OCI-LY7 (cell line): Measurements from ENCODE around the gene ACADL. TPM values are rescaled to one million over a fixed set of nuclear protein-coding genes. Genes with fewer than 3 reads are reported as not detected.
A peak's percentile ranks its signal among the peaks of the same experiment; 100 is the strongest.
"Not testable (repeated sequence)": the region's sequence is repeated elsewhere in the genome, so short reads cannot be mapped to it uniquely, and the experiment has no call there.

Experiments
- BruUV-seq: library from RNA; stranded (reverse); fragments of 400-500 nt; replicated peaks from 2 replicates; lab custom pipeline; 2021; lab: Mats Ljungman, UMichigan
- CTCF ChIA-PET: fragments of 300-600 bp; sonication (Branson Sonifier 250); formaldehyde crosslinking; loops from one replicate; lab custom pipeline; 2022; ENCODE audit warnings: antibody characterized with exemption; ENCODE audit not compliant: unreplicated experiment; lab: Charles Lee
- POLR2A ChIA-PET: fragments of 300-600 bp; sonication (Branson Sonifier 250); formaldehyde crosslinking; loops from one replicate; lab custom pipeline; 2022; ENCODE audit warnings: antibody characterized with exemption; lab: Charles Lee
- DNase-seq: peaks from one replicate; pipeline ENCODE4 v3.0.0-alpha.2; 2015; ENCODE audit warnings: low spot score
- H2AFZ ChIP-seq: fragments of 200-600 bp; sonication (generic), shearing (Covaris generic); 2 replicates; pipeline ENCODE4 v1.6.1; 2014; ENCODE audit warnings: mild to moderate bottlenecking, antibody characterized with exemption, low read length, moderate library complexity
- H3K27ac ChIP-seq: fragments of 200-600 bp; sonication (generic); 2 replicates; pipeline ENCODE4 v1.5.1; 2014; ENCODE audit warnings: mixed run types, low read depth, mild to moderate bottlenecking, moderate library complexity, low read length, inconsistent platforms; ENCODE audit not compliant: poor library complexity, severe bottlenecking
- H3K36me3 ChIP-seq: fragments of 200-600 bp; sonication (generic); 2 replicates; pipeline ENCODE4 v1.6.1; 2014; ENCODE audit warnings: mild to moderate bottlenecking, antibody characterized with exemption, low read length, moderate library complexity, mixed read lengths; ENCODE audit not compliant: insufficient read depth
- H3K4me1 ChIP-seq: fragments of 200-600 bp; sonication (generic); 2 replicates; pipeline ENCODE4 v1.5.1; 2014; ENCODE audit warnings: mild to moderate bottlenecking, low read length; ENCODE audit not compliant: insufficient read depth, poor library complexity, severe bottlenecking
- H3K4me2 ChIP-seq: fragments of 200-600 bp; sonication (generic); 2 replicates; pipeline ENCODE4 v1.6.1; 2014; ENCODE audit warnings: mild to moderate bottlenecking, low read length
- H3K4me3 ChIP-seq: fragments of 200-600 bp; sonication (generic); 2 replicates; pipeline ENCODE4 v1.5.1; 2014; ENCODE audit warnings: mild to moderate bottlenecking, low read depth, low read length; ENCODE audit not compliant: poor library complexity, severe bottlenecking
- H3K79me2 ChIP-seq: fragments of 200-600 bp; sonication (generic); 2 replicates; pipeline ENCODE4 v1.6.1; 2016; ENCODE audit warnings: low read depth, mild to moderate bottlenecking, low read length, moderate library complexity, mixed read lengths; ENCODE audit not compliant: insufficient read depth
- H3K9me2 ChIP-seq: fragments of 200-600 bp; sonication (generic); 2 replicates; pipeline ENCODE4 v1.6.1; 2016; ENCODE audit warnings: mild to moderate bottlenecking, low read length, mixed read lengths; ENCODE audit not compliant: insufficient read depth
- H3K9me3 ChIP-seq: fragments of 200-600 bp; sonication (generic); 2 replicates; pipeline ENCODE4 v1.6.1; 2014; ENCODE audit warnings: mild to moderate bottlenecking, mixed run types, low read length, mixed read lengths
- H4K20me1 ChIP-seq: fragments of 200-600 bp; sonication (generic); 2 replicates; pipeline ENCODE4 v1.6.1; 2014; ENCODE audit warnings: mild to moderate bottlenecking, antibody characterized with exemption, low read length, moderate library complexity, mixed read lengths; ENCODE audit not compliant: insufficient read depth
- CTCF ChIP-seq: fragments of 200-600 bp; sonication (generic); conservative IDR thresholded peaks from 2 replicates; pipeline ENCODE4 v1.5.1; 2014; ENCODE audit warnings: mild to moderate bottlenecking, antibody characterized with exemption, low read length, moderate library complexity, mixed read lengths
- EZH2phosphoT487 ChIP-seq: fragments of 200-600 bp; sonication (generic); IDR thresholded peaks from 2 replicates; pipeline ENCODE4 v1.6.1; 2018; ENCODE audit warnings: low read depth, borderline replicate concordance, mild to moderate bottlenecking, mixed run types, antibody characterized with exemption, low read length, moderate library complexity, mixed read lengths
- intact Hi-C: fragments of 100-400 bp; cut with micrococcal nuclease; formaldehyde crosslinking; loops from one replicate; pipeline ENCODE4 v1.10.0; 2022; ENCODE audit not compliant: unreplicated experiment
- total RNA-seq, 2 experiments: library from RNA; depleted of rRNA in 1 of 2; stranded (reverse); fragments of >200 nt in 1 of 2; shearing (Covaris generic) in 1 of 2; gene quantifications; 2 replicates each; pipeline ENCODE4 v1.2.3, GENCODE V29; 2014 to 2022

The ACADL gene
- total RNA-seq, 2 experiments from 2014 or later, result not detected

GRCh38 chr2:210188190-210188589 lies 37.1 kb downstream of the ACADL start:
- CTCF ChIA-PET, result no interaction called here

GRCh38 chr2:210183936-210184335 lies 41.3 kb downstream of the ACADL start:
- CTCF ChIA-PET, H3K36me3 ChIP-seq, H3K4me2 ChIP-seq, H4K20me1 ChIP-seq, H2AFZ ChIP-seq, H3K9me3 ChIP-seq, H3K79me2 ChIP-seq, H3K27ac ChIP-seq, BruUV-seq, DNase-seq, H3K9me2 ChIP-seq, H3K4me3 ChIP-seq, intact Hi-C loops: not testable (repeated sequence)
- POLR2A ChIA-PET, result interaction anchor here (1.0 kb wide), 1 partner anchor 9 kb away, joined by 3 read pairs; no protein-coding TSS in a partner anchor
- peaks cover 22% of the 10 kb centered on the region for H3K4me1 ChIP-seq

More at GRCh38 chr2:210188190-210188589, 37.1 kb downstream of the ACADL start:
- BruUV-seq, result no TSS peak
- H3K4me3 ChIP-seq, result no peak overlapping the region
- no peak overlapping the region for H2AFZ ChIP-seq
- no peaks in the 10 kb centered on the region for H3K4me1 ChIP-seq
- H3K79me2 ChIP-seq, result no peaks in the 10 kb centered on the region
- no peak for DNase-seq
- H3K4me2 ChIP-seq, result no peak overlapping the region
- TF ChIP-seq EZH2phosphoT487, result no peak
- no peak for TF ChIP-seq CTCF
- H3K36me3 ChIP-seq, result no peaks in the 10 kb centered on the region; the same call in 1 of the 2 replicates
- H3K9me2 ChIP-seq, result no peaks in the 10 kb centered on the region
- H4K20me1 ChIP-seq, result no peaks in the 10 kb centered on the region
- POLR2A ChIA-PET, result interaction anchor here (0.9 to 1.0 kb wide), 3 partner anchors 16 to 27 kb away, joined by 3 read pairs; no protein-coding TSS in a partner anchor
- H3K9me3 ChIP-seq, result 0 out of 2 replicates have a peak, but pooled peaks cover 4% of the 10 kb centered on the region
- no peak overlapping the region for H3K27ac ChIP-seq
- intact Hi-C loops, result no loop called here

- POLR2A ChIA-PET, result interaction anchor here (2.8 kb wide), 1 partner anchor 9 kb away, joined by 14 read pairs; the partner anchor contains the start of gene KANSL1L
- H3K36me3 ChIP-seq, intact Hi-C loops, H3K4me3 ChIP-seq, BruUV-seq, H3K79me2 ChIP-seq, H3K27ac ChIP-seq, CTCF ChIA-PET, H3K9me3 ChIP-seq, H3K9me2 ChIP-seq, H4K20me1 ChIP-seq: not testable (repeated sequence)
- DNase-seq, result peak; percentile 60
- Histone ChIP-seq H3K4me1 (peaks cover 22% of the 10 kb centered on the region), H3K4me2 (peak overlapping the region; percentile 24; the same call in 1 of the 2 replicates), H2AFZ (peak overlapping the region; percentile 31; the same call in 1 of the 2 replicates)
These were observed 43.6 kb downstream of the ACADL start for GRCh38 chr2:210181606-210182088.

GRCh38 chr2:210181033-210181605 lies 44.1 kb downstream of the ACADL start:
- POLR2A ChIA-PET, result interaction anchor here (0.6 to 2.8 kb wide), 3 partner anchors 9 to 166 kb away, joined by 3 to 14 read pairs (median 3); partner anchors contain the start of gene KANSL1L
- intact Hi-C loops, CTCF ChIA-PET: not testable (repeated sequence)

More at GRCh38 chr2:210181033-210181605, 44.1 kb downstream of the ACADL start:
- not testable (repeated sequence) for DNase-seq, H3K79me2 ChIP-seq, H4K20me1 ChIP-seq, H3K9me3 ChIP-seq, H3K9me2 ChIP-seq, H3K36me3 ChIP-seq, H3K4me3 ChIP-seq, H3K27ac ChIP-seq, BruUV-seq
- Histone ChIP-seq H3K4me1 (peaks cover 22% of the 10 kb centered on the region), H3K4me2 (peak overlapping the region; percentile 24; the same call in 1 of the 2 replicates), H2AFZ (peak overlapping the region; percentile 31; the same call in 1 of the 2 replicates)
